ENCODE results near the gene FN3K. TPM values are rescaled to one million over a fixed set of nuclear protein-coding genes. Genes with fewer than 3 reads are reported as not detected.

Gene FN3K
- 3.8 and 4.2 TPM in 2 replicates for total RNA-seq

DNA sequence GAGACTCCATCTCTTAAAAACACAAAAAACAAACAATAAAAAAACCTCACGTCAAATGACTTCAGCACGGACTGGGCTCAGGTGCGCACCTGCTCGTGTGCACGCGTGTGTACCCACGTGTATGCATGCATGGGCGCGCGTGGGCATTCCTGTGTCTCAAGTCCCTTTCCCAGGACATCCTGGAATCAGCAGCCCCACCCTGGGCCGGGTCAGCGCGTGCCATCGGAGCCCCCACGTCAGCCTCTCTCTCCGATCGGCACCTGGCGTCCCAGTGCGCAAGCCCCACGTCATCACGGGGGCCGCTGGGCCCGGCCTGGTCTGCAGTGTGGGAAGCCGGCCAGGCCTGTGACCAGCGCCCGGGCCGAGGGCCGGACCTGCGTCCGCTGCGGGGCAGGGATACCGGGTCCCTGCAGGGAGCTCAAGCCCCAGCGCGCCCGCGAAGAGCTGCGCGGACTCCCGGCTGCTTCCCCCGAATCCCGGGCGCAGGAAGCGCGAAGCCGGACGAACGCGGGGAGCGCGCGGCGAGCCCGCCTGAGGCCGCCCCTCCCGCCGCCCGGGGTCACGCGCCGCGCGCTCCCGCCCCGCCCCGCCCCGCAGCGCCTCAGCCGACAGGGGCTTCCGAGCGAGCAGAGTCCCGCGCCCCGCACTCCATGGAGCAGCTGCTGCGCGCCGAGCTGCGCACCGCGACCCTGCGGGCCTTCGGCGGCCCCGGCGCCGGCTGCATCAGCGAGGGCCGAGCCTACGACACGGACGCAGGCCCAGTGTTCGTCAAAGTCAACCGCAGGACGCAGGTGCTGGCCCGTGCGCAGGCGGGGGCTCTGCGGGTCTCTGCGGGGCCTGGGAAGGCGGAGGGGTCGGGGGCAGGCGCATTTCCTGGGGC lies at the start of gene FN3K:
TSS of gene FN3K (plus strand) at position 629 of the 880 bp plus-strand sequence. CDS start at position 651, 22 bp downstream.

DNA sequence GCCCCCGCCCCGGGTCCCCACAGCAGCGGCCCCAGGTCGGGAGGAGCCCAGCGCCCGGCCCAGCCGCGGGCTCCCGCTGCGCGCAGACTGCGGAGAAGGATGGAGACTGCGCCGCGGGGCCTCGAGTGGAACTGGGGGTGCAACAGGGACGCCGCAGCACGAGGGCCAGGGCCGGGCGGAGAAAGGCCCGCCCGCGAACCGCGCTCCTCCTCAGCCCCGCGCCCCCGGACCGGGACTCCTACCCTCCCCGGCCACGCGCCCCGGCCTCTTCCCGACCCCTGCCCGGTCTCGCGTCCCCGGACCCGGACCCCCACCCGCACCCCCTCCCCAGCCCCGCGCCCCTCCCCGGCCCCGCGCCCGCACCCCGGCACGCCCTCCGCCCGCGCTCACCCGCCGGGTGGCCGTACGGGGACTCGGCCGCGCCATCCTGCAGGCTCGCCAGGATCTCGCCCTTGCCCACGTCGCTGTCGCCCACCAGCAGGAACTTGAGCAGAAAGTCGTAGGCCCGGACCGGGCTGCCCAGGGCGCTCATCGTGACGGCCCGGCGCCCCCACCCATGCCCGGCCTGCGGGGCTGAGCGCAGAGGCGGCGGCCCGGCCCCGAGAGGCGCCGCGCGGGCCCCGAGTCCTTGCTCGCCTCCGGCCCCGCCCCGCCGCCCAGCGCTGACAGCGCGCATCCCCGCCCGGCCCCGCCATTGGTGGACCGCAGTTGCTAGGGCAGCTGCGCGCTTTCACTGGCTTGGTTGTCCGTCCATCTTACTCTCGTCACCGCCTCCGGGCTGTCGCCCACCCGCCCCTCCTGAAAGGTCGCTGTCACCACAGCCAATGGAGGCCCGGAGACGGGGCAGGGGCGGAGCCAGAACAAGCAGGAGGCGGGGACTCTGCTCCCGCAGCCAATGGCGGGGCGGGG lies 37.1 kb upstream of the FN3K start, which contains the start of gene RAB40B:
TSS of gene RAB40B (minus strand) at position 634 of the 909 bp plus-strand sequence. CDS start at position 532, 102 bp downstream.

DNA sequence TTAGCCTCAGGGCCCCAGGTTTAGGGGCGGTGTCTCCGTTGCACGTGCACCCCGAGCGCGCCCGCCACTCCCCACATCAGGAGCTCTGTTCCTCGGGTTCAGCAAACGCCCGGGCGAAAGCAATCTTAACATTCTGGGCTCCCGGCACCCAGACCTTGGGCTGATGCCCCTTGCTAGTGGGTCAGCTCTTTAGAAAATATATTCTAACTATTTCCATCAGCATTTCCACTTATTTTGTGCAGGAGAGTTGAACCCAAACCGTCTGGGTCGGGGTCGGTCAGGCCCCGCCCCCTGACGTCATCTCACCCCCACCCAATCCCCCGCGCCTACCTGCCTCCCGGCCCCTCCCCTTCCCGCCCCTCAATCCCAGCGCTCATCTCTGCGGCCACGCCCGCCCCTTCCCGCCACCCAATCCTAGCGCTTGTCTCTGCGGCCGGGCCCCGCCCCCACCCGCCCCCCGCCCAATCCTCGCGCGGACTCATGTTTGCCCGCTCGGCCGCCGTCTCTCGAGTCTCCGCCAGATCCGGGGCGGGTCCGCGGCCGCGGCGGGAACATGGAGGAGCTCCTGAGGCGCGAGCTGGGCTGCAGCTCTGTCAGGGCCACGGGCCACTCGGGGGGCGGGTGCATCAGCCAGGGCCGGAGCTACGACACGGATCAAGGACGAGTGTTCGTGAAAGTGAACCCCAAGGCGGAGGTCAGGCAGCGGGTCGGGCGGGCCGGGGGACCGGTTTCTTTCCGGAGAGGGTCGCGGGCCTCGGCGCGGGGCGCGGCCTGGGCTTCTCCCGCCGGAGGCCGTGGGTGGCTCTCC lies 19.0 kb upstream of the FN3K start, which contains the start of gene FN3KRP:
TSS of gene FN3KRP (plus strand) at position 504 of the 808 bp plus-strand sequence. CDS start at position 554, 50 bp downstream.

DNA sequence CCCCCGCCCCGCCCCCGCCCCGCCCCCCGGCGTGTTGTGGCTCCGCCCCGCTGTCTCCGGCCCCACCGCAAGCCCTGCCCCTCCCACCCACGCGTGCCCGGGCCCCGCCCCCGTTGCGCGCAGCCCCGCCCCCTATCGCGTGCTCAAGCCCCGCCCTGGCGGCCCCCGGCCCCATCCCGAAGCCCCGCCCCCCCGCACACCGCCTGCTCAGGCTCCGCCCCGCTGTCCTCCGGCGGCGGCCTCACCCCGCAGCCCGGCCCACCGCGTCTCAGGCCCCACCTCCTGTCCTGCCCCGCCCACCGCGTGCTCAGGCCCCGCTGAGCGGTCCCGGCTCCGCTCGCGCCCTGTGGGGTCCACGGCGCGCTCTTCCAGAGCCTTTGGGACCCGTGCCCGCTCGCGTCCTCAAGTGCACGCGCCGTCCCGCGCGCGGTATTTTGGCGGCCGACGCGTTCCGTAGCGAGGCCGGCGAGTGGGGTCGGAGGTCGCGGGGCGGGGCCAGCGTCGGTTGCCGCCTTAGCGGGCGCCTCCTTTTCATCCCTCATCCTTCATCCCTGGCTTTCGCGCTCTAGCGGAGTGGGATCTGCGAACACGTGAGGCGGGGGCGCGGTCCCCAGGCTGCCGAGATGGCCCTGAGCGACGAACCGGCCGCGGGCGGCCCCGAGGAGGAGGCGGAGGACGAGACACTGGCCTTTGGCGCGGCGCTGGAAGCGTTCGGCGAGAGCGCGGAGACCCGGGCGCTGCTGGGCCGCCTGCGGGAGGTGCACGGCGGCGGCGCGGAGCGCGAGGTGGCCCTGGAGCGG lies 16.4 kb downstream of the FN3K start, which contains the start of gene TBCD:
TSS of gene TBCD (plus strand) at position 495 of the 800 bp plus-strand sequence. CDS start at position 624, 129 bp downstream.

Other genes starting within 250 kb of the FN3K start
- gene FOXK2, start 215.9 kb upstream of the FN3K start, total RNA-seq: 18.6 and 22.0 TPM in 2 replicates
- 65.4 and 82.4 TPM in 2 replicates for gene WDR45B, start 87.2 kb upstream of the FN3K start, total RNA-seq
- gene RAB40B, start 36.9 kb upstream of the FN3K start, total RNA-seq: 6.8 and 7.4 TPM in 2 replicates
- gene FN3KRP, start 18.9 kb upstream of the FN3K start, total RNA-seq: 16.6 and 17.5 TPM in 2 replicates
- gene TBCD, start 16.4 kb downstream of the FN3K start, total RNA-seq: 62.7 and 75.3 TPM in 2 replicates
- gene ZNF750, start 104.4 kb downstream of the FN3K start, total RNA-seq: under 0.01 and 0.11 TPM in 2 replicates